NB4 (cell line): ENCODE data around the gene TUBE1.
A peak's percentile ranks its signal among the peaks of the same experiment; 100 is the strongest.
"Not testable (repeated sequence)": the region's sequence is repeated elsewhere in the genome, so short reads cannot be mapped to it uniquely, and the experiment has no call there.

Experiments used
- DNase-seq: peaks from one replicate; pipeline ENCODE4 v3.0.0; 2010; ENCODE audit warnings: low read depth
- H3K4me3 ChIP-seq: one replicate; pipeline ENCODE4 v1.5.1; 2011; ENCODE audit warnings: mild to moderate bottlenecking, low read depth, low read length, moderate library complexity
- CTCF ChIP-seq: IDR thresholded peaks from one replicate; pipeline ENCODE4 v1.5.1; 2012; ENCODE audit warnings: low read depth, low read length
- MAX ChIP-seq: IDR thresholded peaks from 2 replicates; pipeline ENCODE4 v1.6.1; 2011; ENCODE audit warnings: low read depth, low read length
- MYC ChIP-seq: IDR thresholded peaks from 2 replicates; pipeline ENCODE4 v1.6.1; 2011; ENCODE audit warnings: low read depth, low read length
- POLR2A ChIP-seq: IDR thresholded peaks from 2 replicates; pipeline ENCODE4 v1.6.1; 2011; ENCODE audit warnings: mild to moderate bottlenecking; ENCODE audit not compliant: insufficient read length; ENCODE audit errors: extremely low read depth

The TUBE1 gene

DNA sequence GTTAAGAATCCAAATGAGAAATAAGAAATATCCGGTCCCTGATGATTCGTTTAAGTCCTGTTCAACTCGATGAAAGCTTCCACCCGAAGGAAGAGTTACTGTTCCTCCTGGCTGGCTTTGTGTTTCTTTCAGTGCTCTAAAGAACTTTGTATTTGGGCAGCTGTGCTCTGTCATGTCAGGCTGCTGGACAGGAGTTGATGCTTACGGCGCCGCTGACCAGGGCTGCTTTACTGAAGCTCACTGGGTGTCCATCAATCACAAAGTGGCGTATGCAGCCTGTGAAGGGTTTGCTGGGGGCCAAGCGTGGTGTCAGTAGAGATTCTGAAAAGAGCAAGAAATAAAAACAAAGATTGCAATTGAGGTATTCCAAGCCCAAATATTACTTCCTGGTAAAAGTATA lies 22.0 kb upstream of the TUBE1 start:
- TF ChIP-seq MYC (no peak), CTCF (no peak), POLR2A (no peak), MAX (no peak)
- H3K4me3 ChIP-seq = no peak overlapping the region
- DNase-seq = no peak

DNA sequence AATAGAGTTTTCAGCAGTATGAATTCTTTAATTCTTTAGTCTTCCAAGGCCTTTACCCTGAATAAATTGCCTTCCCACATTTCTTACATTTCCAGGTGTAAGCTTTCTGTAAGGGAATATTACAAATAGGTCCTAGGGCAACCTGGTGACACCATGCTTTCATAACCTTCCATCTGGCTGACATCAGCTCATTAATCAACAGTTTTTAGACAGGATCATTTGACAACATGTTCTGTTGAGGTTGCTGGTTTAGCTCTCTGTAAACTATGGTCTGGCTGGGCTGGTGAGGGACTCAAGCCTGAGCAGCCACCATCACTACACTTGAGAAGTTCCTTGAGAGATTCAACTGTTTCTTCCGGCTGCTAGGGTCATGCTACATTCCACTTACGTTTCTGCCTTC lies 19.3 kb upstream of the TUBE1 start:
- TF ChIP-seq MAX (no peak), CTCF (no peak), MYC (no peak), POLR2A (no peak)
- H3K4me3 ChIP-seq = no peak overlapping the region
- no peak for DNase-seq

DNA sequence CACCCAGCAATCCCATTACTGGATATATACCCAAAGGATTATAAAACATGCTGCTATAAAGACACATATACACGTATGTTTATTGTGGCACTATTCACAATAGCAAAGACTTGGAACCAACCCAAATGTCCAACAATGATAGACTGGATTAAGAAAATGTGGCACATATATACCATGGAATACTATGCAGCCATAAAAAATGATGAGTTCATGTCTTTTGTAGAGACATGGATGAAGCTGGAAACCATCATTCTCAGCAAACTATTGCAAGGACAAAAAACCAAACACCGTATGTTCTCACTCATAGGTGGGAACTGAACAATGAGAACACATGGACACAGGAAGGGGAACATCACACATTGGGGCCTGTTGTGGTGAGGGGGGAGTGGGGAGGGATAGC lies 18.7 kb upstream of the TUBE1 start:
- not testable (repeated sequence) for DNase-seq, H3K4me3 ChIP-seq

DNA sequence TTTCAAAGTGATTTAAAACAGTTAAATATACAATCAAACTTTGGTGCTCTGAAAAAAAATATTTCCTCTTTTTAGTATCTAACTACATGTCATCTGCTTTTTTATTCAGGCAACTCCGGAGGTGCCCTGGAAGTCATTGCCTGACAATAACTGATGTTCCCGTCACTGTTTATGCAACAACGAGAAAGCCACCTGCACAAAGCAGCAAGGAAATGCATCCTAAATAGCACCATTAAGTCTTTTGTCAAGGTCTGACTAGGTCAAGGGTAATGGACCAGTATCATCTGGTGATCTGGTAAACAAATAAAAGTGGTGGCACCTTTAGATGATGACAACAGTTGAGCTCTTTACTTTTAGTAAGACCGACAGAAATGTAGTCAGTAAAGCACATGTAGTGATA lies 13.3 kb upstream of the TUBE1 start:
- TF ChIP-seq MAX (no peak), MYC (no peak), POLR2A (no peak), CTCF (no peak)
- no peak for DNase-seq
- no peak overlapping the region for H3K4me3 ChIP-seq

DNA sequence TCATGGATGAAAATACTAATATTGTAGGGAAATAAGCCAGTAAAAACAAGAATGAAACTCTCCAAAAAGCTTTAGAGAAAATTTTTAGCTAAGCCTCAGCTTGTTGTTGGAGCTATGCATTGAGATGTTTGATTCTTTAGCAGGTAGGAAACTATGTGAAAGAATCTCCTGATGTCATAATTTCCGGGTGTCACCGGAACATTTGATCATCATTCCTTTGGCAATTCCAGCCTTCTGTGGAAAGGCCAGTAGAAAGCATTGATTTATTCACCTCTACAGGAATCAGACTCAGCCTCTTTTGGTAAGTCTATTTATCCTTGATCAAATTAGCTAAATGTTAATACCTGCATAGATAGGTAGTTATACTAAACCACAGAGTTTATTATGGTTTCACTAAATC lies 9.6 kb upstream of the TUBE1 start:
- no peak overlapping the region for H3K4me3 ChIP-seq
- no peak for DNase-seq
- TF ChIP-seq POLR2A = no peak
- TF ChIP-seq MYC = no peak
- TF ChIP-seq CTCF = no peak
- TF ChIP-seq MAX = no peak

DNA sequence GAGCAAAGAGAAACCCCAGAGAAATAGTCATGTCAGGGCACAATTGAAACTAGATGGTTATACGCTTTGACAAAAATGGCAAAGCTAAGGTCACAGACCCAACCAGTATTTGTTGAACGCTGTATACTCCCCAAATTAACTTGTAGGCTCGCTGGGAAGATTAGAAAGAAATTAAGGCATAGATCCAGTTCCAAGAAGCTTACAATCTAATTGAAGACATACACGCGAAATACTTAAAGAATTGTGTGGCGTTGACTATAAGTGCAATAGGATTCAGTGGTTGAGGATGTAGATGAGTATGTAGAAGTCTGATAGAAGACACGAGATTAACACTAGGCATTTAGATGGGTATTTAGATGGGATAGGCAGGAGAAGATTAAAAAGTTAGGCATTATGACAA lies 634 bp upstream of the TUBE1 start:
- peak overlapping the region; percentile 97 for H3K4me3 ChIP-seq
- TF ChIP-seq CTCF = no peak
- TF ChIP-seq MYC = no peak
- no peak for TF ChIP-seq MAX
- TF ChIP-seq POLR2A = no peak
- DNase-seq = no peak
